Measurements from ENCODE around the gene ZNF500.
"Not testable (repeated sequence)": the region's sequence is repeated elsewhere in the genome, so short reads cannot be mapped to it uniquely, and the experiment has no call there.

The ZNF500 gene

DNA sequence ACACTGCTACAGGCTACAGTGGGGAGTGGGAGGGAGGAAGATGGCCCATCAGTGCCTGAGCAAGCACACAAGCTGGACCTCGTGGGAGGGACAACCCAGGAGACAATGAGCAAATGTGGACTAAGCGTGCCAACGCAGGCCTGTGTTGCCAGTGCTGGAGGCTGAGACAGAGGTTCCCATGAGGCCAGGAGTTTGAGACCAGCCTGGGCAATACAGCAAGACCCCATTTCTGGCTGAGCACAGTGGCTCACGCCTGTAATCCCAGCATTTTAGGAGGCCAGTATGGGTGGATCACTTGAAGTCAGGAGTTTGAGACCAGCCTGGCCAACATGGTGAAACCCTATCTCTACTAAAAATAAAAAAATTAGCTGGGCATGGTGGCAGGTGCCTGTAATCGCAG is 28.6 kb downstream of the ZNF500 start:
- DNase-seq: not testable (repeated sequence)

- no peak for DNase-seq
Measured at GRCh38 chr16:4737545-4737944, 29.4 kb downstream of the ZNF500 start.

DNA sequence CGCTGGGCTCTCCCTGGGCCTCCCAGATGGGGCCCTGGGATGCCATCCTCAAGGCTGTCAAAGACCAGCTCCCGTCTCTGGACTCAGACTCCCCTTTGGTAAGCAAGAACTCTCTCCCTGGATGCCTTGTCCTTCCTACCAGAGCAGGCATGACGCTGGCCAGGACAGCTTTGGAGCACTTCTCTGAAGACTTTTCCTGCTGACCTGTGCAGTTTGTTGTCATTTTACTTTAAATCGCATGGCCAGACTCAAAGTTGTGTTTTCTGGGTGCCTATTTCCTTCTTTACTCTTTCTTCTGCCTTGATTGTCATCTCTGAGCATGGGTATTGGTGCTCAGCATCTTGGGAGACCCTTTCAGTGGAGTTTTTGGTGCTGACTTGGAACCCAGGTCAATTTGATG is 30.4 kb downstream of the ZNF500 start:
- no peak for DNase-seq

- DNase-seq: peak; percentile 46
Measured at GRCh38 chr16:4734730-4735535, 32.0 kb downstream of the ZNF500 start.

DNA sequence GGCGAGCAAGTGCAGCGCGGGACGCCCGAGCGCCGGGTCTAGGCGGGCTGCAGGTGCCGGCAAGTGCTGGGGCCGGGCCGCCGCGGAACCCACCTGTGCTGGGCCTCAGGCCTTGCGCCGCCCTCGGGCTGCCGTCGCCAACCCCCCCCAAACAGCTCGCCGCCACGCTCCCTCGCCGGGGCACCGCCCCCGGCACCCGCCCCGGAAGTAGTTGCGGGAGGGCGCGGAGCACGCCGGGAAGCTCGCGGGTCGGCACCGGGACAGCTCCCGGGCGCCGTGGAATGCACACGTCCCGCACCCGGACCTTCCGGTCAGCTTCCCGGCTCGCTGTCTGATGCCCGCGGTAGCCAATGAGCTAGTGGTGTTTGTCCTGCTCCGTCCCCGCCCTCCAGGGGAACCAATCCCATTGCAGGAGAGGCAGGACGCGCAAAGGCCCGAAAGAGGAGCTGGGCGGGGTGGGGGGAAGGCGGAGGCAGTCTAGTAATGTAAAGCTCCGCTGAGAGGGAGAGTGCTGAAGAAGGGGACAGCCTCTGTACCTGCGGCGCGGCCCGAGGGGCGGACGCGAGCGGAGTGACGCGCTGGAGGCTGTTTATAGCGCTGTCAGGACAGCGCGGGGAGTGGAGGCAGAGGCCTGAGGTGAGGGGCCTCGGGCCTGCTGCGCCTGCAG is 32.8 kb downstream of the ZNF500 start, which contains the start of the genes ANKS3 and DNAAF8:
TSS of gene ANKS3 (minus strand) at position 209 of the 667 bp plus-strand sequence. CDS start 4,122 bp downstream, outside the sequence.
TSS of gene DNAAF8 (plus strand) at position 475 of the 667 bp plus-strand sequence. CDS start 1,978 bp downstream, outside the sequence.
- peak; percentile 82 for DNase-seq

DNA sequence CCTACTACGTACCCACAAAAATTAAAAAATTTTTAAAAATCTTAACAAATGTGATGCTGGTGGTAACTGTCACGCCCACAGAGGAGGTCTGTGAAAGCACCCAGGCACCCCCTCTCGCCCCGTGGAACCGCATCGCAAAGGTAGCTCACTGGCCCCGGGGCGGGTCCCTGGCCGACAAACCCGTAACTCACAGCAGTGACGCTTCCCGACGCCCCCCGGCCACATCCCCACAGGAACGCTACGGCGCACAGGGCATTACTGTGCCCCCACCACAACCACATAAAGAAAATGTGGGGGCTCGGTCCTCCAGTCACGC is 33.3 kb downstream of the ZNF500 start:
- no peak for DNase-seq

GRCh38 chr16:4733211-4733742 is 33.7 kb downstream of the ZNF500 start:
- no peak for DNase-seq

DNA sequence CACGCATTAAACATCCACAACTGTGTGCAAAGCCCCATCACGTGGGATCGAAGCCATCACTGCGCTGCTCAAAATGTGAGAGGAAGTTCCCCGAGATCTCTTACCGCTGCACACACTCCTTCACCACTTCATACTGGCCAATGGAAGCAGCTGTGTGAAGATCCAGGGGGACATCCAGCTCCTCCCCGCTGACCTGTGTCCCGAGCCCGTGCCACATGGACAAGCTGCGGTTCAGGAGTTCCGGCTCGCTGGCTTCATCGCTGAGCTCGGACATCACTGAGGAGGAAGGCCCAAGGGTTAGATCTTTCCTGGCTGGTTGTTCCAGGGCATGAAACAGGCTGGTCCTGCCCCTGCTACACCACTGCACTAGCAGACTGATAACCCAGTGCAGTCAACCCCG is 37.1 kb downstream of the ZNF500 start:
- no peak for DNase-seq

GRCh38 chr16:4728676-4729075 is 38.3 kb downstream of the ZNF500 start:
- no peak for DNase-seq

DNA sequence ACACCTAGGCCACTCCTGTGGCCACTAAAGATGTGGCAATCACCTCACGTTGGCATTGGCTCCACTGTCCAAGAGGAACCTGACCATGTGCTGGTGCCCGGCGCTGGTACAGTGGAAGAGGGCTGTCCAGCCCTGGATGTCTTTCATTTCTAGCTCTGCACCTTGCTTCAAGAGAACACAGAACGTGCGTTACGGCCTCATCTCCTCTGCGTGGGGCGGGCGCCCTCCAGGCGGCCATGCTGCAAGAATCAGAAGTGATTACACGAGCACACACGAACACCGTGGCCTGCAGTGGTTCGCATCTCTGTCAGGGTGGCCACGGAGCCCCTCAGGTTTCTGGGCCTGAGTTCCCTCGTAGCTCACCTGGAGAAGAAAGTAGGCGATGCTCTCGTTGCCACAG is 40.3 kb downstream of the ZNF500 start:
- no peak for DNase-seq

- no peak for DNase-seq
Measured at GRCh38 chr16:4724661-4725270, 42.2 kb downstream of the ZNF500 start.

- no peak for DNase-seq
Measured at GRCh38 chr16:4723071-4723767, 43.7 kb downstream of the ZNF500 start.

DNA sequence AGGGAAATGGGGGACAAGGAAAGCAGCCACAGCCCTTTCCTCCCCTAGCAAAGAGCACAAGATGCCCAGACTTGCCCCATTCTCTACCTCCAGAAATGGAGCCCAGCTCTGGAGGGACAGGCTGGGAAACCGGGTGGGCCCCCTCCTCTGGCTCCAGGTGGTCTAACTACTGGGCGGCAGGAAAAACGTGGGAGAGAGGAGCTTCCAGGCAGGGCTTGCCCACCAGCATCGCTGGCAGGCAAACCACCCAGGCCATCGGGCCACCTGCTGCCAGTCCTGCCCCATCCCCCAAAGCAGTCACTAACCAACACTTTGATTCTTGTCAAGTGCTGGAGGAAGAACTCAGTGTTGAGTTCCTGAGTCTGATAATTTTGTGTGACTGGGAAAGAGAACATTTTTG is 48.5 kb downstream of the ZNF500 start:
- DNase-seq: no peak

GRCh38 chr16:4714996-4715395 is 52.0 kb downstream of the ZNF500 start:
- DNase-seq: no peak

DNA sequence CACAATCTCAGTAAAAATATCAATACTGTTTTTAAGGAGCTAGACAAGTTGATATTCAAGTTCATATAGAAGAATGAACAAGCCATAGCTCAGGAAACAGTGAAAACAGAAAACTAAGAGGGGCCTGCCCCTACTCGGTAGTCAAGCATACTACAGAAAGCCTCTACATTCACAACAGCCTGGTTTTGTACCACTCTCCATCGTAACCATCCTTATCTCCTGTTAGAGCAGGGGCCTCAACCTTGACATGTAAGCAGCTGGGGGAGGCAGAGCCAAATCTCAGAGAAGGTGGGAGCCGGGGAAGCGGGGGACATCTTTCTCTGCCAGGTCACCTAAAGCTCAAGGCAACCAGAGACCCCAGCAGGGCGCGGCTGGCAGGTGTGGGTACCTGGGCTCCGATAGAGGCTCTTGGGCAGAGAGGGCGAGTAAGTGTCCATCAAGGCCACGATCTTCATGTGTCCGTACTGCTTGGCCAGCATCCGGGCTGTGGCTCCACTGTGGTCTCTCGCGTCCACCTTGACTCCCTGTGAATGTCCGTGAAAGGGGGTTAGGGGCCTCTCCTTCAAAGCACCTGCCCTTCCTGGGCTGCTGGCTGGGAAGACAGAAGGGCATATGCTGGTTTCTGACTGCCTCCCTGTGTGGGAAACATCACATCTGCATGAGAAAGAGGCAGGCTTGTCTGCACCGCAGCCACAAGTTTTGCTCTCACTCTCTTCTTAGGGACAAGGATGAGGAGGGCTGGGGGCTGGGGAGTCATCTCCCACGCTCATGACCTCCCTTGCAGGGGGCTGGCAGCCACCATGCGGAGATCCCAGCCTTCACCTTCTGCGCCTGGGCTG is 53.1 kb downstream of the ZNF500 start:
- no peak for DNase-seq

DNA sequence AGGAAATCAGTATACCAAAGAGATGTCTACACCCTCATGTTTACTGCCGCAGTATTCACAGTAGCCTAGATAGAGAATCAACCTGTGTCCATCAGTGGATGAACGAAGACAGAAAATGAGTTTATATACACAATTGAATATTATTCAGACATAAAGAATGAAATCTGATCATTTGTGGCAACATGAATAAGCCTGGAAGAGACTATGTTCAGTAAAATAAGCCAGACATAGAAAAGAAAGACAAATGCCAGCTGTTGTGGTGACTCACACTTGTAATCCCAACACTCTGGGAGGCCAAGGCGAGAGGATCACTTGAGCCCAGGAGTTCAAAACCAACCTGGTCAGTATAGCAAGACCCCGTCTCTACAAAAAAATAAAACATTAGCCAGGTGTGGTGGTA is 57.5 kb downstream of the ZNF500 start:
- DNase-seq: no peak

DNA sequence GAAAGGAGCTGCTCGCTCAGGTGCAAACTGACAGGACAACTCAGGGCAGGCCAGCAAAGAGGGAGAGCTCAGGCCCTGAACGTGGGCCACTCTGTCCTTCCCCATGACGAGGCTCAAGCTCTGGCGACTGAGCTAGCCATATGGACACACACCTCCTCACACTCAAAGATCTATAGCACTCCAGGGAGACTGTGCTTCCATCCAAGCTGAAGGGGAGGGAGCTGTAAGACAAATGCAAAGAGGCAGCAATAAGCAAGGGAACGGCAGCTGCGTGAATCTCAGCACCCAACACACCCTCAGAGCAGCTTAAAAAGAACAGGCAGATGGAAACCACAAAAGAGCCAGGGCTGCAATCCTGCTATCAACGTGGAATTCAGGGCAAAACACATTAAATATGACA is 60.1 kb downstream of the ZNF500 start:
- no peak for DNase-seq

- no peak for DNase-seq
Measured at GRCh38 chr16:4704913-4705312, 62.0 kb downstream of the ZNF500 start.

DNA sequence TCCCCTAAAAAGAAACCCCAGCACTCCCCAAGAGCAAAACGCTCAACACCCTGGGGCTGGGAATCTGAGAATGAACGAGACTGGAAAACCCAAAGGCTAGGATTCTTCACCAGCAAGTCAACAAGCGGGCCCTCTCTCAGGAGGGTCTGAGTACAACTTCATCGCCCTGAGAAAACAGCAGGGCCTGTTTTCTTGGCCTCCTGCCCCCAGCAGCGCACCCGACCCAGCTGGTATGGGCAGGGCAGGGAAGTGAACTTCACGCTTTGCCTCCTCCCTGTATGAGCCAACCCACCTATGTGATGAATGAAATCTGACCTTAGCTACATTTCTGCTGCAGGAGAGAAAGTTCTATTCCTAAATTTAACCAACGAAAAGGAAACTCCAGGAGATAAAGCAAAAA is 62.5 kb downstream of the ZNF500 start:
- no peak for DNase-seq

GRCh38 chr16:4703906-4704305 is 63.1 kb downstream of the ZNF500 start:
- DNase-seq: no peak

GRCh38 chr16:4702466-4702808 is 64.5 kb downstream of the ZNF500 start:
- no peak for DNase-seq

GRCh38 chr16:4701791-4702465 is 65.0 kb downstream of the ZNF500 start:
- no peak for DNase-seq
